GDM1 (cell line): ENCODE results near the gene KLHL41.
"Not testable (repeated sequence)": the region's sequence is repeated elsewhere in the genome, so short reads cannot be mapped to it uniquely, and the experiment has no call there.

ENCODE experiments used
- DNase-seq: peaks from one replicate; lab custom pipeline; 2025; lab: John Stamatoyannopoulos, UW

The KLHL41 gene

DNA sequence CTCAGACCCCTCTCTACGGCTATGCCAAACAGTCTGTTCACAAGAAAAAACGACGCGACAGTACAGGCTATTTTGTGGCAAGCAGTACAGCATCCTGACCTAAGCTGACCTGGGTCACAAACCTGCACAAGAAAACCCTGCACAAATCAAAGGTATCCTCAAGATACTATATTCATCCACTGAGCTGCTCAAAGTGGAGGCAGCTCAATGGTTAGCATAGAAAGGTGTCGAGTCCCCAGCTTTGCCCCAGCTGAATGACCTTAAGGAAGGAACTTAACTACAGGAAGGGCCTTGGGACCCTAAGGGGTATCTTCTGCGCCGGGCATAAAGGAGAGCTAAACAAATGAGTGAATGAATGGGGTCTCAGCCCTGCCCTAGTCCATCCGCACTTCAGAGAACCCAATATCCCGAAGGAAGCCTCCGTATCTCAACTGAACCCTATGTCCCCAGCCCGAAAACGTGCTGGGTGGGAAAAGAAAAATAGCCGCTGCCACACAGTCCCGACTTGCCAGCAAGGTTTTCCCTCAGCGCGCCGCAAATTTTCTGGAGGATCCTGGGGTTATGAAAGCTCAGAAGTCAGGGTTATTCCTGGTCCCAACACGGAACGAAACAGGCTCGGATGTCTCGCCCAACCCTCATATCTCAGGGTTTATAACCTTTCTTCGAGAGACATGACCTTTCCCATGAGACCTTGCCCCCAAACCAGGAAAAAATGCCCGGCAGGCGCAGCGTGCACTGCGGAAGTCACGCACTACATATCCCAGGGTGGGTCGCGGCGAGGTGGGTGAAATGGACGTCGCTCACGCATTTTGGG lies 63.9 kb downstream of the KLHL41 start, which contains the start of gene FASTKD1:
FASTKD1 (minus strand) TSS at position 706 of the 814 bp plus-strand sequence. CDS start 1,836 bp downstream, outside the sequence.
- peak; percentile 88 for DNase-seq

DNA sequence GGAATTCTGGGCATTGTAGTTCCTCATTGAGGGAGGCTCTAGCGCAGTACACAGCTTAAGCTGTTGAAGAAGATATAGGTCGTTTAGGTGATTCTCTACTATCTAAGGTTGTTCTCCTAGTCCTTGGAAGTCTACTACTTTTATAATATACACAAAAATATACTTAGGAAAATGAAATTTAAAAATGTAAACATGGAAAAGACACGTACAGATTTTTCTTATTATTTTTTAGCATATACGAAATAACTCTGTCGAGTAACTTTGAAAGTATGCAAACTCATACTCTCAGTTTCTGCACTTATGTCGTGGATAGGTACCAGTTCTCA lies 64.4 kb downstream of the KLHL41 start:
- DNase-seq = no peak

DNA sequence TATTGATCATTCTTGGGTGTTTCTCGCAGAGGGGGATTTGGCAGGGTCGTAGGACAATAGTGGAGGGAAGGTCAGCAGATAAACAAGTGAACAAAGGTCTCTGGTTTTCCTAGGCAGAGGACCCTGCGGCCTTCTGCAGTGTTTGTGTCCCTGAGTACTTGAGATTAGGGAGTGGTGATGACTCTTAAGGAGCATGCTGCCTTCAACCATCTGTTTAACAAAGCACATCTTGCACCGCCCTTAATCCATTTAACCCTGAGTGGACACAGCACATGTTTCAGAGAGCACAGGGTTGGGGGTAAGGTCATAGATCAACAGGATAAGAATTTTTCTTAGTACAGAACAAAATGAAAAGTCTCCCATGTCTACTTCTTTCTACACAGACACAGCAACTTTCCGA lies 65.0 kb downstream of the KLHL41 start:
- not testable (repeated sequence) for DNase-seq

GRCh38 chr2:169575264-169575663 lies 65.8 kb downstream of the KLHL41 start:
- not testable (repeated sequence) for DNase-seq
